ENCODE measurements around the gene DHX38. TPM values are rescaled to one million over a fixed set of nuclear protein-coding genes. Genes with fewer than 3 reads are reported as not detected.

The DHX38 gene
- total and polyA plus RNA-seq, 2 donors (not counting 3 experiments of a cell fraction or from before 2014, with no cell fraction given), result 47.3 to 78.6 TPM

- H3K9me3 ChIP-seq (replicated peaks; ENCODE audit: control insufficient read depth, insufficient read depth, low read length), result no peaks in the 10 kb centered on the region
- no peaks in the 10 kb centered on the region for H3K79me2 ChIP-seq (ENCODE audit: control insufficient read depth, insufficient read depth, low read length)
- no peaks in the 10 kb centered on the region for H3K9me1 ChIP-seq (replicated peaks; ENCODE audit: control insufficient read depth, extremely low read depth, insufficient read depth, low read length)
- CTCF ChIA-PET, result interaction anchor here (3.4 kb wide), 1 partner anchor 11 kb away, joined by 10 read pairs; no protein-coding TSS in a partner anchor
- DNase-seq (ENCODE audit: low read depth, low spot score) (no peak), FAIRE-seq (no peak)
- H3K27ac ChIP-seq (ENCODE audit: insufficient read depth, low read depth, low read length), result no peak overlapping the region
- no peak overlapping the region for H3K4me3 ChIP-seq (replicated peaks in 1 of 3; ENCODE audit: insufficient read depth in 1 of 3, low read depth in 1 of 3, low read length in 3 of 3)
- no peaks in the 10 kb centered on the region for H3K4me1 ChIP-seq (ENCODE audit: control insufficient read depth, extremely low read depth, insufficient read depth, low read length)
- no peak overlapping the region for H2AFZ ChIP-seq (ENCODE audit: low read depth, low read length)
- no TSS peak for BruUV-seq (replicated peaks)
- no peak overlapping the region for H3K9ac ChIP-seq (replicated peaks; ENCODE audit: extremely low read depth, insufficient read depth, low read length)
- POLR2A ChIA-PET, result no interaction called here
- no peak overlapping the region for H3K4me2 ChIP-seq (ENCODE audit: insufficient read depth, low read length)
- no peaks in the 10 kb centered on the region for H4K20me1 ChIP-seq (replicated peaks; ENCODE audit: control insufficient read depth, extremely low read depth, insufficient read depth, low read length)
- H3K36me3 ChIP-seq (ENCODE audit: control insufficient read depth in 2 of 2, extremely low read depth in 1 of 2, insufficient read depth in 2 of 2, low read length in 2 of 2), result no peaks in the 10 kb centered on the region
- no peaks in the 10 kb centered on the region for H3K27me3 ChIP-seq (ENCODE audit: control insufficient read depth in 2 of 2, insufficient read depth in 2 of 2, low read length in 2 of 2)
- TF ChIP-seq MAX (IDR thresholded peaks at IDR 0.05; ENCODE audit: insufficient read depth, insufficient read length) (no peak), EZH2 (IDR thresholded peaks at IDR 0.05; ENCODE audit: borderline replicate concordance, low read depth, low read length, severe bottlenecking) (no peak), POLR2A (IDR thresholded peaks at IDR 0.05; ENCODE audit: low read depth, low read length) (no peak), CTCF (IDR thresholded peaks at IDR 0.05; ENCODE audit: extremely low read depth in 1 of 2, insufficient read depth in 1 of 2, low read depth in 1 of 2, low read length in 2 of 2) (no peak), MYC (IDR thresholded peaks at IDR 0.05; ENCODE audit: low read depth, low read length) (no peak), GATA2 (IDR thresholded peaks at IDR 0.05; ENCODE audit: insufficient read depth, insufficient read length, low read depth, low read length) (no peak), JUN (IDR thresholded peaks at IDR 0.05; ENCODE audit: borderline replicate concordance, insufficient read depth, insufficient read length, low read depth) (no peak), FOS (IDR thresholded peaks at IDR 0.05; ENCODE audit: borderline replicate concordance, insufficient read depth, low read length) (no peak), POLR2AphosphoS5 (IDR thresholded peaks at IDR 0.05; ENCODE audit: insufficient read depth, low read depth, low read length) (no peak)
- dilution Hi-C loops (cut with MboI; ENCODE audit: extremely low pct_ligation_motif_present, low sequenced_read_pairs) (loop anchor here (25.0 kb wide), 1 partner anchor 322 kb away; no protein-coding TSS in a partner anchor), intact Hi-C loops (cut with micrococcal nuclease) (no loop called here)
These were observed 46.3 kb downstream of the DHX38 start for GRCh38 chr16:72139908-72140307.
